GM18505 (cell line): ENCODE measurements around the gene PRKAG2.
"Not testable (repeated sequence)": the region's sequence is repeated elsewhere in the genome, so short reads cannot be mapped to it uniquely, and the experiment has no call there.

Experiments used
- ATAC-seq: cut with Tn5 transposase; IDR thresholded peaks from one replicate; pipeline ENCODE4 v1.9.1; 2021; ENCODE audit not compliant: unreplicated experiment
- POLR2A ChIP-seq: IDR thresholded peaks from 4 replicates; pipeline ENCODE4 v1.6.1; 2011; ENCODE audit warnings: borderline replicate concordance; ENCODE audit not compliant: insufficient read depth, insufficient read length; ENCODE audit errors: extremely low read depth

The PRKAG2 gene

DNA sequence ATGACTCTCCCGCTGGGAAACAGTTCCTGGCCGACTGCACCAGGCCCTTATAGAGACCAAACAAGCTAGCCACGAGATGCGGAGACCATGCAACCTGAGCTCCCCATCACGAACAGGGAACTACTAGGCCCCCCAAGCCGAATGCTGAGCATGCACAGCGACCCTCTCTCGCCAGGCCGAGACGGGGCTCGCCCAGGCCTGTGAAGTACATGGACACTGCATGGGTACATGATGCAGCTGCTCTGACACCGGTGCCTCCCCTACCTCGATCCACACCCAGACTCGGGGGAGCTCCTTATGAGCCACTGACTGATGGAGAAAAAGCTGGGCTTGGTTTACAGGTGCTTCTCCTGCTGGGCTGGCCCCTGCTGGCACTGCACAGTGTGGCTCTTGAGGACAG lies 285.0 kb downstream of the PRKAG2 start:
- no peak for ATAC-seq
- no peak for TF ChIP-seq POLR2A

DNA sequence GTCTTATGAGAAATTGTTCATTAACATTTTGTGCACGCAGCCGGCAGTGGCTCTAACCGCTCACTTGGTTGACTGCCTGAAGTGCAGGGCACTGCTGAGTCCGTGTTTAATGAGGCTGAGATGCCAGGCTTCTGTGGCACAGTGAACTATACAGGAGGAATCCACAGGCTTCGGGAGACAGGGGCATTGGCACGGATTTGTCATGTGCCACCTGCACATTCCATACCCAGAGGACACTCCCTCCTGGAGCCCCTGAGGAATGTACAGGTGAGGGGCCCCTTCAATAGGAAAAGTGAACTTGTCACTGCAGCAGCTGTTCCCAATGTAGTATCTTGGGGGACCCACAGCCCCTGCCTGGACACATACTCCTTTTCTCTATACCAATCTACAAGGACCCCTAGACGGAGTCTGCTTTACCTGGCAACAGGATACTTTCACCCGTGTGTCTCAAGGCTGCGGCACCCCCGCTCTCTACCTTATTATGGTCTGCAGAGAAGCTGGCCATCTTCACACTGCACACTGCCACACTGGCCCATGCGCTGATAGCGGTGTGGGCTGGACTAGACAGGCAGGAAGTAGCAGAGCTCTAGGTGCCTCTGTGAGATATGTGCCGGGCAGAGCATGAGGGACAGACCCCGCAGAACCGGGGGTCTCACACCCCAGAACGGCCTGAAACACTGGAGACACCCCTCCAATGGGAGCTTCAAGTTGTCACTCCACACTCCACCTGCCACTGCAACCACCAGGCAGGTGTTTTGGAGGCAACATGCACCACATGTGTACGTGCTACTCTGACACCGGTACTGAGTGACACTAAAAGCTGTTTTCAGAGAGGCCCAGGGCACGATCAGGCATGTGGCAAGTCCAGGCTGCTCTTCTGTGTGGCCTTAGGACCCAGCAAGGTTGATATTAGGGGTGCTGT lies 285.8 kb downstream of the PRKAG2 start:
- no peak for TF ChIP-seq POLR2A
- no peak for ATAC-seq

DNA sequence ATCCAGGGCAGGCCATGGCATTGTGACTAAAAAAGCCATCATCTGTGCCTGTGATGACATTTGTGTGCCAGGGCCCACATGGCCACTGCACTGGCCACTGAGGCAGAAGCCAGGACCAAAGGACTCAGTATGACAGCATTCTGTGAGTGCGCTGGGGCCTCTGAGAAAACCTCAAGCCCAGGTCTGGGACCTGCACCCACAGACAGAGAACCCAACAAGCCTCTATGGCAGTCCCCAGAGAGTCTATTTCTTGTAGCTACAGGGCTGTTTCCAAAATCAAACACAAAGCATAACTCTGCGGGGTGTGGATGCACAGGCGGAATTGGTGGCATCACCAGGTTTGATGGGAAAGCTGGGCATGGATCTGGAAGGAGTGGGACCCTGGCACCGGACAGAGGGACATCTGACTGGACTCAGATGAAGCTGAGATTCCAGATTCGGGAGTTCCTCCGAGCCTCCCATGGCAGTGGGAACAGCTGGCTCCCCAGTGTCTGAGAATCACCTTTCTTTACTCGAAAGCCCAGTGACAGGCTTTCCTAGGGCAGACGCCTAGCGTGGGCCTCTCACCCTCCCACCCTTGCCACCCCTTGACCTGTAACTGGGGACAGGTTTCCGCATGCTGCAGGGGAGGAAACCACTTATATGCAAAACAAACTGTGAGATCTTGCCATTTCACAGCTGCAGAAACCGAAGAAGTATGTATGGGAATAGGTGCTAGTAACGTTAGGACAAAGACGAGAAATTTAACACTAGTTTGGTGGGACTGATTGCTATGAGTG lies 286.7 kb downstream of the PRKAG2 start:
- no peak for ATAC-seq
- no peak for TF ChIP-seq POLR2A

- no peak for TF ChIP-seq POLR2A
- no peak for ATAC-seq
Measured at GRCh38 chr7:151588982-151589381, 287.9 kb downstream of the PRKAG2 start.

- no peak for TF ChIP-seq POLR2A
- no peak for ATAC-seq
Measured at GRCh38 chr7:151586531-151587260, 290.2 kb downstream of the PRKAG2 start.

DNA sequence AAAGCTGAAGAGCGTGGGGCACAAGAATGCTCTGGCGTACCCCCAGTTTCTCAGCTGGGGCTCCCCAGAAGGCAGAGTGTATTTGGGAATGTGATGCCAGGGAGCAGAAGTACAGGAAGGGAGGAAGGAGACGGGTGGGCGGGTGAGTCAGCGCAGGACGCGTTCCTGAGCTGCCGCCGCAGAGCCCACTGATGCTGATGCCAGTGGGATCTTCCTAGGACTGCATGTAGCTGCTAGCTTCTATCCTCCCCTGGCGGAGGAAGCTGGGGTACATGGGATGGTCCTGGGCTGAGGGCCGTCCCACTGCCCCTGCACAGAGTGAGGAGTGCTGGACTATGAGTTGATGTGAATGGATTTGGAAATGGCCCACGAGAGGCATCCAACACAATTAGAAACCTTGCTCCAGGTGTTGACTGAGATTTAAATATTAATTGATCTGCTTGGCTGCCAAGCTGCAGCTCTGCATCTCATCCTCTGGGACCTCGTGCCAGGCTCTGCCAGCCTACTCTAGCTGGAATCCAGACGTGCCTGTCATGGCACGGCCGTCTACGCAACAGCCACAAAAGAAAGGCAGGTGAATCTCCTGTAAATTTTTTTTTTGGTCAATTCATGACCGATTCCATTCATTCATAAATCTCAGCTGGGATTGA lies 291.0 kb downstream of the PRKAG2 start:
- no peak for TF ChIP-seq POLR2A

DNA sequence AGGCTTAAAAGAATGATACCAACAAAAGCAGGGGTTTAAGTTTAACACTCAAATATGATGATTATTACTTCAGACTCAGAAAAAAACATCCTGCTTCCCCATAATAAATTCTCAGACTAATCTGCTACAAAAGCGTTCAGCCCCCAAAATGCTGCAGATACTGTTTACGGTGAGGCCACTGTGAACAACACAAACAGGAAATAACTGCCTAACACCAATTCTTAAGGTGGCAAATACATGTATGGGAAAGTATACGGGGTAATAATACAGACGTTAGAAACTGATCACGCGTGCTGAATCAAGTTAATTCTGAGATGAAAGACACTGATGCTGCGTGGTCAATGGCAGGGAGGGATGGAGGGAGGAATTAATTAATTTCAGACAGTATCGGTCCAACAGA lies 295.2 kb downstream of the PRKAG2 start:
- no peak for ATAC-seq
- TF ChIP-seq POLR2A: no peak

More for the DNA sequence above, 291.0 kb downstream of the PRKAG2 start:
- no peak for ATAC-seq

- no peak for ATAC-seq
- no peak for TF ChIP-seq POLR2A
Measured at GRCh38 chr7:151579644-151580043, 297.3 kb downstream of the PRKAG2 start.

- ATAC-seq: no peak
- no peak for TF ChIP-seq POLR2A
Measured at GRCh38 chr7:151575410-151575809, 301.5 kb downstream of the PRKAG2 start.

DNA sequence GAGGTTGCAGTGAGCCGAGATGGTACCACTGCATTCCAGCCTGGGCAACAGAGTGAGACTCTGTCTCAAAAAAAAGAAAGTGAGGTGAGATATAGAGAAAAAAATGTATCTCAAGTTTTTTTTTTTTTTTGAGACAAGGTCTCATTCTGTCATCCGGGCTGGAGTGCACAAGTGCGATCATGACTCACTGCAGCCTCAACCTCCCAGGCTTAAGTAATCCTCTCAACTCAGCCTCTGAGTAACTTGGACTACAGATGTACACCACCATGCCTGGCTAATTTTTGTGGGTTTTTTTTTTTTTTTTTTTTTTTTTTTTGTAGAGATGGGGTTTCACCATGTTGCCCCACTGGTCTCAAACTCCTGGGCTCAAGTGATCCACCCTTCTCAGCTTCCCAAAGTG lies 303.9 kb downstream of the PRKAG2 start:
- not testable (repeated sequence) for ATAC-seq

DNA sequence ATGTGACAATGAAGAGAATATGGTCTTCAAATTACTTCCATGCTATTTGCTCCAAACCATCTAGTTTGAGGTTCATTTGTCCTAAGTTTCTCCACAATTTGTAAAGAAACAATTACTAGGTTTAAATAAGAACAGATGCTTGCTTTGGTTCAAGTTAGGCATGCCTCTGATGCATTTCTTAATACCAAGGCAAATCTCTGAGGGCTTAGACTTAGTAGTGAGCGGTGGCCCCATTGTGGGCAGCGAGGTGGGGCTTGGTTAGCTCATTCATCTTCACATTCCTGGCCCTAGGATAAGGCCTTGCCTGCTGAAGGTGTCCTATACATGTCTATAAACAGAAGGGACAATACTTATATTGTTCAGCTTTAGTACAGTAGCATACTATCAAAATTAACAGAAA lies 304.8 kb downstream of the PRKAG2 start:
- TF ChIP-seq POLR2A: no peak
- no peak for ATAC-seq

DNA sequence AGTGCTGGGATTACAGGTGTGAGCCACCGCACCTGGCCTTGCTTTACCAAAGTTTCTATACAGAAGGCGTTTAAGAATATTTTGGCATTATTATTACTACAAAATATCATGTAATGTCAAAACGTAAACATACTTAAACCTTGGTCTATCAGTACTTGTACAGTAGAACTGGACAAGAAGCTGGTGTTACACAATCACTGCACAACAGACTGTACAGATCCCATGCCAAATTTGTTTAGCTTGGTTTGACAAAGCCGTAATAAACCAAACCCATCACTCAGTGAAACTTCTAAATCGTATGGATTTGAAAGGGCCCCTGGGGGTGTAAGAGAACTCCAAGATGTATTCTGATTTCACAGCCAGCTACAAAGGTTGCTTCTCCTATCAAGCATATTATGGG lies 305.4 kb downstream of the PRKAG2 start:
- TF ChIP-seq POLR2A: no peak
- ATAC-seq: no peak

DNA sequence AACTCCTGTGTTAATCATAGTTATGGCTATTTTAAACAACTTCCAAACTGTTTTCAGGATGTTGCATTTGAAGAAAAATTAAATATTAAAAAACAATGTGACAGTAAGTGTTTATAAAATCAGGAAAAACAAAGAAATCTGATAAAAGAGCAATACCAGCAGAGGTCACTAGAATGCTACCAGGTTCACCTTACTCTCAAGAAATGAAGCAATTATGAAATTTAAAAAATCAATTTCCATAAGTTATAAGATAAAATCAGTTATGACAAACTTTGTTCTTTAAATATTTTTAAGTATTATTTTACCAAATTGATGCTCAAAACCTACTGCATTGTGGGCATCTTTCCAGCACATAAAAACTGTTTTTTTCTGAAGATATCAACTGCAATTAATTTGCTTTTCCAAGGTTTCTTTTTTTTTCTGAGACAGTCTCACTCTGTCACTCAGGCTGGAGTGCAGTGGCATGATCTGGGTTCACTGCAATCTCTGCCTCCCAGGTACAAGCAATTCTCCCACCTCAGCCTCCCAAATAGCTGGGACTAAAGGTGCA lies 306.5 kb downstream of the PRKAG2 start:
- no peak for TF ChIP-seq POLR2A
- no peak for ATAC-seq
